ENCODE measurements around the gene PRPF40A.

The PRPF40A gene

DNA sequence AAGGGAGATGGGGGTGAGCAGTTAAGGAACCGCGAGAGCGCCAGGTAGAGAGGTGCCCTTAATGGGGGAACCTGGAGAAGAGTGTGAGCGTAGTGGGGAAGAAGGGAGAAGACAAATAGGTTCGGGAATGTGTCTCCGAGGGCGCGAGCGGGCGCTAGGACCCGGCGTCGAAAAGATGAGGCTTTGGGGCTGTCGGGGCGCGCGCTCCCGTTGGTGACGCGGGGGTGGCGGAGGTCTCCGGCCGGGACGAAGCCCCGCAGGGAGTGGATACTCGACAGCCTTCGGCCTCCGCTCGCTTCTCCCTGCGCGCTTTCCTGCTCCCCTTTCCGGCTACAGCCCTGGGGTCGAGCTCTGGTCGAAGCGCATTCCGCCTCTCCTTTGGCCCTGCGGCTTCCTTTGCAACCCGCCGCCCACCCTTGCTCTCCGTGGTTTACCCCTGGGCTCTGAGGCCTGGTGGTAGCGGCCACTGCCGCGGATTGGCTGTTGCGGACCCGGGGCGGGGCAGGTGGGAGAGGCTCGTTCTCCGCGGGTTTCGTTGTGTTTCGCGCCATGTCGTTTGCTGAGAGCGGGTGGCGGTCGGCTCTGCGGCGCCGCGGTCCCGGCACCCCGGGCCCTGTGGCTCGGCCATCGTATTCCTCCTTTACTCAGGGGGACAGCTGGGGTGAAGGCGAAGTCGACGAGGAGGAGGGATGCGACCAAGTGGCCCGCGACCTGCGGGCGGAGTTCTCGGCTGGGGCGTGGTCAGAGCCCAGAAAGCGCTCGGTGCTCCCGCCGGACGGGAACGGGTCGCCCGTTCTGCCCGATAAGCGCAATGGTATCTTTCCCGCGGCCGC lies 1.0 kb upstream of the PRPF40A start, which contains the start of gene ARL6IP6:
TSS of gene ARL6IP6 (plus strand) at position 545 of the 833 bp plus-strand sequence. CDS start at position 550, 5 bp downstream.
- peak; percentile 44 for FAIRE-seq

DNA sequence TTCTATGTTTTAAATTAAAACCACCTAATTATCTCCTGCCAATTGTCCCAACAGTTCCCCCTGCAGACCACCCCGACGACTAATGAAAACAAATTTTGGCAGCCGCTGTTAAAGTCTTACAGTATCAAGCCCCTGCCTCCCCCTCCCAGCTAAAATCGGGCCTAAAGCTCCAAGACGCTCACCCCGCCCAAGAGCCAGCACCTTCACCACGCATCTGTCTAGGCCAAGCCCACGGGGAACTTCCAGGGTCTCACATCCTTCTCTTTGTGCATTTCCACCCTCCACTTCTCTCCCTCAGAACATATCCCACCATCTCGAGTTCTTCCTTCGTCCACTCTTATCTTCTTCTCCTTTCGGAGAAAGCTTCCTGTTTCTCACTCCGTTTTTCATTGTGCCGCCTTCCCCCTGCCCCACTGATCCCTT lies 445 bp downstream of the PRPF40A start:
- no peak for FAIRE-seq
- peak; percentile 8 for DNase-seq (ENCODE audit: low spot score)

More for the DNA sequence above, 1.0 kb upstream of the PRPF40A start, which contains the start of gene ARL6IP6:
- peak; percentile 91 for DNase-seq (ENCODE audit: low spot score)

DNA sequence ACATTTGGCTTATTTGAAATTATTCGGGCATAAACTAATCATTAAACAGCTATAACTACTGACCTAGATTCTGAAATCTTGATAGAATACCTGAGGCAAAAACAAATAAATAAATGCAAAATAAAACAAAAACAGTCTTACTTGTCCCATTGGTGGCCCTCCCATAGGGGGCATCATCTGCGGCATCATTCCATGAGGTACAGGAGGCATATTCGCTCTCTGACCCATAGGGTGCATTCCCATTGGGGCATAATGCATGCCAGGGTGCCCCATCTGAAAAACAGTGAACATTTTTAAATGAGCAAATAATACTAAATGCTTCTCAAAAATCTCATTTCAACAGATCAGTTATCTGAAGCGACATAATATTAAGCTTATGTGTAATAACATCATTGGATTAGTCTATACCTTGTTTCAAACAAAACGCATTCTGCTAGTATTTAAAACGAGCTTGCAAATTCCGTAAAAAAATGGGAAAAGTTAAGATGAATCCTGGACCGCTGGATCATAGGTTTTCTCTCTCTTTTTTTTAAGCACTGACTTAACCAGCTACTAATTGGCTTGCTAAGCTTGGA lies 1.3 kb downstream of the PRPF40A start:
- peak; percentile 42 for DNase-seq (ENCODE audit: low spot score)
- FAIRE-seq, result no peak

GRCh38 chr2:152715112-152715511 lies 2.1 kb downstream of the PRPF40A start:
- no peak for DNase-seq (ENCODE audit: low spot score)

DNA sequence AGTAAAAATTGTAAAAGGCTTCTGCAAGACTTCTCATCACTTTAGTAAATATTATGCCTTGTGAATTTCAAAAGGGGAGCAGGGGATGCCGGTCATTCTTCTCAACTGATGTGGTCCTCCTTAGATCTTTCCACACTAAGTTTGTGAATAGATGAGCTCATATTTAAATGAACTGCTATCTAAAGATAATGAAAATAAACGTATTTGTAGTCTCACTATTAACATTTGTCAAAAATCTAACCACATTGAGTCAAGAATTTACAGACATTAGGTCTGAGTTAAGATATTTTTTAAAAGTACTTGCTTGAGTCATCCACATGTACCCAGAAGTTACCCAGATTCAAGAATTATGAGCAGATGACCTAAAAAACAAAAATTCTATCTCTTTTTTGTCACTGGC lies 6.5 kb downstream of the PRPF40A start:
- DNase-seq (ENCODE audit: low spot score) (no peak), FAIRE-seq (no peak)

More at GRCh38 chr2:152715112-152715511, 2.1 kb downstream of the PRPF40A start:
- no peak for FAIRE-seq

GRCh38 chr2:152708742-152709141 lies 8.5 kb downstream of the PRPF40A start:
- DNase-seq (ENCODE audit: low spot score) (no peak), FAIRE-seq (no peak)

DNA sequence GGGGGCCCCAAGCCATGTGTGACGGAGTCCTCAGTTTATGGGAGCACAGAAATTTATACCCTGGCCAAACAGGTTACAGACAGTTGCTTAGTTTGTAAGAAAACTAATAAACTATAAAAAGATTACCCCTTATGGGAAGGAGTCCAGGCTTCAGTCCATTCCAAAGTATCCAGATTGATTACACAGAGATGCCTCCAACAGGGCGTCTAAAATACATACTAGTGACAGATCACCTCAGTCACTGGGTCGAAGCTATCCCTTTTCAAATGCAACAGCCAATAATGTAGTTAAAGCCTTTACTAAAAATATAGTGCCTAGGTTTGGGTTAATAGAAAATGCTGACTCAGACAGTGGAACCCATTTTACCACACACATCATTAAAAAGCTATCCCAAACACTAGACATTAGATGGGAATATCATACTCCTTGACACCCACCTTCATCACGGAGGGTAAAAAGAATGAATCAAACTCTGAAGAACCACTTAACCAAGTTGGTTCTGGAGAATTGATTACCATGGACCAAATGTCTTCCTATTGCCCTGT lies 10.7 kb downstream of the PRPF40A start:
- DNase-seq (ENCODE audit: low spot score) (no peak), FAIRE-seq (no peak)

- FAIRE-seq, result no peak
- DNase-seq (ENCODE audit: low spot score), result no peak
These were observed 16.1 kb downstream of the PRPF40A start for GRCh38 chr2:152701198-152701597.

GRCh38 chr2:152696476-152696875 lies 20.8 kb downstream of the PRPF40A start:
- FAIRE-seq (no peak), DNase-seq (ENCODE audit: low spot score) (no peak)

- DNase-seq (ENCODE audit: low spot score), result no peak
- FAIRE-seq, result no peak
These were observed 21.5 kb downstream of the PRPF40A start for GRCh38 chr2:152695763-152696162.

DNA sequence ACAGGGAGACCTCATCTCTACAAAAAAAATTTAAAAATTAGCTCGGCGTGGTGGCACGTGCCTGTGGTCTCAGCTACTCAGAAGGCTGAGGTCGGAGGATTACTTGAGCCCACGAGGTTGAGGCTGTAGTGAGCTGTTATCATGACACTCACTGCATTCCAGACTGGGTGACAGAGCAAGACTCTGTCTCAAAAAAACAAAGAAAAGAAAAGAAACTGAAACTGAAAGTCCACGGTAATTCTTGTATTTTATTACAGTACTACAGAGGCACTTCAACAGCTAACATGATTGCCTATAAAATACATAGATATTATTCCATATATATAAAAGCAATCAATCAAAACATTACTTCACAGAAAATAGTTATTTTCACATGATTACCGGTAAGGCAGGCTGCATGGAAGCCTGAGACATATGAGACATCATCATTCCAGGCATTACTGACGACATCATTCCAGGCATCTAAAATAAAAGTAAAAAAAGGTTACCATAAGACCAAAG lies 23.1 kb downstream of the PRPF40A start:
- DNase-seq (ENCODE audit: low spot score) (peak; percentile 5), FAIRE-seq (no peak)

DNA sequence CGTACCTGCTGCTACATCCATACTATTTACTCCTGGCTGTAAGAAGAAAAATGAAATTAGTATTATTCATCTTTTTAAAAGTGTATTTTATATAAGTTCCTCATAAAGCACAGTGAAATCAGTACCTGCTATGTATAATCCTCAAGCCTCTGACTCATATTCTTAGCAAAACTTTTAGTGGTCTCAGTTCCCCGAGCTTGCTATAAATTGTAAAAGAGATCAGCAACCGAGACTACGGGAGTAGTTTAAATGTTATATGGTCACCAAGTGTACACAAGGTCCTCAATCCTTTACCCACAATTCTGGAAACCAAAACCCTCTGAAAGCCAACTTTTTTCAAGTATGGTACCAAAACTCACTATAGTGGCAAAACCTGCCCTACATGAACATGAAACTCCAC lies 24.2 kb downstream of the PRPF40A start:
- DNase-seq (ENCODE audit: low spot score), result no peak
- FAIRE-seq, result no peak

DNA sequence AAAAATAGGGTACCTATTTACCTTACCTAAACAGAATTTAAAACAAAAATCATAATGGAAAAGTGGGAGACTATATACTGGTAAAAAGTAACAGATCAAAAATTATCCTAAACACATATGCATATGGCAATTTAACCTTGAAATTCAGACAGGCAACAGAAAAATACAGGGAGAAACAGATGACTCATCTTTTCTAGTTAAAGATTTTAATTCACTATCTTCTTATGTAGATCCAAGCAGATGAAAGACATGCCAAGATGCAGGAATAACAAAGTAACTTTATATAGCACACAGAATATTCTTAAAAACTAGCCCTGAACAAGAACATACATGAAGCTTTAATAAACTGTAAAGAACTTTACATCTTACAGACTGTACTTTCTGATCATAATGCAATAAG lies 30.9 kb downstream of the PRPF40A start:
- no peak for DNase-seq (ENCODE audit: low spot score)
- no peak for FAIRE-seq

- no peak for FAIRE-seq
- no peak for DNase-seq (ENCODE audit: low spot score)
These were observed 33.9 kb downstream of the PRPF40A start for GRCh38 chr2:152683400-152683799.

DNA sequence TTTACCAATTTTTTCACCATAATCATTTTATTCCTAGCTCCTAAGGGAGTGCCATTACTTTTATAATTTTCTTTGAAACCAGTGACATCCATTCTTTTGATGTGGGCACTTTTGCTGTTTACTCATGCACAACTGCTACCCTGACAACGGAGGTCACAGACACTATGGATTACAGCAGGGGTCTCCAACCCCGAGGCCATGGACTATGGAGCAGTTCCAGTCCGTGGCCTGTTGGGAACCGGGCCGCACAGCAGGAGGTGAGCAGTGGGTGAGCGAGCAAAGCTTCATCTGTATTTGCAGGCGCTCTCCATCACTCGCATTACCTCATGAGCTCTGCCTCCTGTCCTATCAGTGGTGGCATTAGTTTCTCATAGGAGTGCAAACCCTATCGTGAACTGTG lies 34.6 kb downstream of the PRPF40A start:
- FAIRE-seq, result no peak
- no peak for DNase-seq (ENCODE audit: low spot score)

DNA sequence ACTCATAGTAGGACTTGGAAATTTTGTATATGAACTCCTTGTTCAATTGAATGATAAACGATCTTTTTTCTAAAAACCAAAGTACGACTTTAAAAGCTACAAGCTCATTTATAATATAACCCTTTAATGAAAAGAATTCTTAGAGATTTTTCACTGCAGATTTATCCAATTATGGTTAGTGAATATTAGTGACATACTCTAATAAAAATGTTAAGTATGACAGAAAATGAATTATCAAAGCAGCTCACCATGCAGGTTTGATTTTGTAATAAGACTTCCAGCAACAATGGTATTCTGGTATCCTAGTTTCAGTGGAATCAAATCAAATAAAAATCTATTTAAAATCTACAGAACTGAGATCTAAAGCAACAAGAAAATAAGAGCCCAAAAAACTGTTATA lies 38.5 kb downstream of the PRPF40A start:
- no peak for FAIRE-seq

GRCh38 chr2:152676461-152676860 lies 40.8 kb downstream of the PRPF40A start:
- FAIRE-seq, result no peak
- no peak for DNase-seq (ENCODE audit: low spot score)

More for the DNA sequence above, 38.5 kb downstream of the PRPF40A start:
- no peak for DNase-seq (ENCODE audit: low spot score)

DNA sequence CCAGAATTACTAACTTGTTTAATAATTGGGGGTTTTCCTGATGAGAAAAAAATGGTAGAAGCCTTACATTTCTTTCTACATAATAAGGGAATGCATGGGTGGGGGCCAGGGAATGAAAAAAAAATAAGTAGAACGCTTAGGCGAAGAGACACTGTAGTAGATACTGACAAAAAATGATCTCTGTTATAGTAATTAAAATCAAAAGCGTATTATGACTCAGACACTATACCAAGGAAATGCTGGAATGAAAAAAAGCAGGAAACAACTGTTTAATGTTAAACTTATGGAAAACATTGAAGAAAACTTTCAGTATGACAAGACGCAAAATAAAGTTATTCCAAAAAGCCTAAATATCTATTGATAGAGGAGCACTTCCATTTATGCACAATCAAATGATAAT lies 42.9 kb downstream of the PRPF40A start:
- DNase-seq (ENCODE audit: low spot score) (no peak), FAIRE-seq (no peak)

DNA sequence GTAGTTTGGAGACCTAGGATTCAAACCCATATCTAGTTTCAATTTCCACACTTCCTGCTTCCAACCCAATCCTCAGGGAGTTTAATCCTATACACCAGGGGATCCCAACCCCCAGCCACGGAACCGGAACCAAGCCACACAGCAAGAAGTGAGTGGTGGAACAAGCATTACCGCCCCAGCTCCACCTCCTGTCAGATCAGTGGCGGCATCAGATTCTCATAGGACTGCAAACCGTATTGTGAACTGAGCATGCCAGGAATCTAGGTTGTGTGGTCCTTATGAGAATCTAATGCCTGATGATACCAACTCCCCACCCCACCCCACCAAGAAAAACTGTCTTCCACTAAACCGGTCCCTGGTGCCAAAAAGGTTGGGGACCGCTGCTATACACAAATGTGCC lies 52.5 kb downstream of the PRPF40A start:
- FAIRE-seq (no peak), DNase-seq (ENCODE audit: low spot score) (no peak)

DNA sequence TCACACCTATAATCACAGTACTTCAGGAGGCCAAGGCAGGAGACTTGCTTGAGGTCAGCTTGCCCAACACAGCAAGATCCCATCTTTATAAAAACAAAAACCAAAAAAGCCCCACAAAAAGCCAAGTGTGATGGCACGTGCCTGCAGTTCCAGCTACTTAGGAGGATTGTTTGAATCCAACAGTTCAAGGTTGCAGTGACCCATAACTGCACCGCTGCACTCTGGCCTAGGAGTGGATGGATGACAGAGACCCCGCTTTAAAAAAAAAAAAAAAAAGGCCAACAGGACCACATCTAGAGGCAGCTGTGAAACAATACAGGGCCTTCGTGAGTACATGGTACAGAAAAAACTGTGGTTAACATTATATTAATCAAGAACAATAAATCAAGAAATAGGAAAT lies 56.2 kb downstream of the PRPF40A start:
- no peak for DNase-seq (ENCODE audit: low spot score)
- FAIRE-seq, result no peak

GRCh38 chr2:152658221-152658620 lies 59.0 kb downstream of the PRPF40A start:
- DNase-seq (ENCODE audit: low spot score) (no peak), FAIRE-seq (no peak)

DNA sequence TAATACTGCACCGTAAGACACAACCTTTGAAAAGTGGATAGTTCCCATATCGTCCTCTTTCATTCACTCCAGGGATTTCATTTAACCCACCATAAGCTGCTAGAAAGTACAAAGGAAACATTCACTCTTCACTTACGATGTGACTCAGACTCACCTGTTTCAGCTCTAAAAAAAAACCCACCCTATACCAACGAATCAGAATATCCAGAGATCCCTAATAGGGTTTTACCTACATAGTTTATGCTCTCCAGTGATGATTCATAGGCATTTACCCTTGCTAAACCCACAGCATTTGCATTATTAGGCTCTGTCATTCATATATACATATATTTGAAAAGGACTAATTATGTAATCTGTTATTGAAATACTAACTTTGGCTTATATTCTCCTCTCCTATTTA lies 60.2 kb downstream of the PRPF40A start:
- no peak for FAIRE-seq

More for the DNA sequence above, 60.2 kb downstream of the PRPF40A start:
- no peak for DNase-seq (ENCODE audit: low spot score)

Data from urothelium cell line (cell line).